Kidney (tissue), 14 donors: ENCODE measurements around the gene APEX1. TPM values are rescaled to one million over a fixed set of nuclear protein-coding genes. Genes with fewer than 3 reads are reported as not detected.
"Not testable (repeated sequence)": the region's sequence is repeated elsewhere in the genome, so short reads cannot be mapped to it uniquely, and the experiment has no call there.

Experiments used
- DNase-seq, 5 donors: peaks; one replicate each; pipeline ENCODE4 v3.0.0-alpha.2; 2013 to 2020
- FAIRE-seq: peaks from 2 replicates; lab custom pipeline; 2012; peaks lifted over from hg19 to GRCh38; lab: Jason Lieb, UNC
- H3K27ac ChIP-seq, 2 donors: one replicate each; pipeline ENCODE4 v1.7.0; 2013; ENCODE audit warnings: low read depth in 2 of 2, low read length in 2 of 2, inconsistent platforms in 1 of 2
- H3K27me3 ChIP-seq: one replicate; pipeline ENCODE4 v1.7.1; 2013; ENCODE audit warnings: low read length, inconsistent platforms; ENCODE audit not compliant: control insufficient read depth, insufficient read depth
- H3K36me3 ChIP-seq, 3 donors: one replicate each; pipeline versions ENCODE4 v1.7.0 to v1.7.1; 2013; ENCODE audit warnings: low read length in 3 of 3, control low read depth in 1 of 3, inconsistent platforms in 1 of 3; ENCODE audit not compliant: insufficient read depth in 3 of 3, control insufficient read depth in 2 of 3
- H3K4me1 ChIP-seq, 3 donors: one replicate each; pipeline versions ENCODE4 v1.7.0 to v1.7.1; 2013; ENCODE audit warnings: low read length in 3 of 3, inconsistent platforms in 1 of 3, low read depth in 1 of 3; ENCODE audit not compliant: control insufficient read depth in 2 of 3, insufficient read depth in 2 of 3
- H3K4me3 ChIP-seq, 3 donors: one replicate each; pipeline versions ENCODE4 v1.7.0 to v1.8.1; 2013; ENCODE audit warnings: low read length in 3 of 3, control low read depth in 1 of 3, inconsistent platforms in 1 of 3
- H3K9ac ChIP-seq, 3 donors: one replicate each; pipeline versions ENCODE4 v1.7.0 to v1.7.1; 2013; ENCODE audit warnings: low read length in 3 of 3, control low read depth in 1 of 3, inconsistent platforms in 1 of 3
- H3K9me3 ChIP-seq, 3 donors: one replicate each; pipeline versions ENCODE4 v1.7.0 to v1.7.1; 2013; ENCODE audit warnings: low read length in 3 of 3, control low read depth in 1 of 3, inconsistent platforms in 1 of 3; ENCODE audit not compliant: control insufficient read depth in 2 of 3, insufficient read depth in 1 of 3
- intact Hi-C: fragments of 100-400 bp; cut with DNase I; formaldehyde crosslinking; loops from one replicate; pipeline ENCODE4 v1.11.1; 2022
- polyA plus RNA-seq: library from polyadenylated mRNA; stranded (reverse); fragments of 350-450 nt; fragmentation: Illumina TruSeq; extraction: RNeasy Lipid Tissue Mini Kit (QIAGEN cat#74804); gene quantifications from one replicate; pipeline ENCODE4 v1.2.3, GENCODE V29; 2014; ENCODE audit warnings: low read depth, low replicate concordance; ENCODE audit not compliant: insufficient read depth
- total RNA-seq: library from RNA; stranded (reverse); fragmentation: NEBNext Ultra II Directional; extraction: Animal tissue kit (Norgen Biotek cat#: 25700); gene quantifications from one replicate; pipeline ENCODE4 v1.2.1, GENCODE V29; 2021
- TF ChIP-seq, protein P1 (sequence below): IDR thresholded peaks from 3 replicates; pipeline ENCODE4 v1.5.1; 2012; ENCODE audit warnings: mild to moderate bottlenecking, moderate library complexity, borderline replicate concordance; ENCODE audit not compliant: insufficient read depth; ENCODE audit errors: extremely low read depth
- donor health status: control.
- donor health status: control.
- donor health status: control.
- donor health status: control.
- donor health status: control.
- donor health status: DM: yes; HTN: yes; CAD: no.
- donor health status: Normal renal cell carcinoma (clear cell type).

Gene APEX1
- total and polyA plus RNA-seq, 2 donors from 2014 or later: 109 to 119 TPM

DNA sequence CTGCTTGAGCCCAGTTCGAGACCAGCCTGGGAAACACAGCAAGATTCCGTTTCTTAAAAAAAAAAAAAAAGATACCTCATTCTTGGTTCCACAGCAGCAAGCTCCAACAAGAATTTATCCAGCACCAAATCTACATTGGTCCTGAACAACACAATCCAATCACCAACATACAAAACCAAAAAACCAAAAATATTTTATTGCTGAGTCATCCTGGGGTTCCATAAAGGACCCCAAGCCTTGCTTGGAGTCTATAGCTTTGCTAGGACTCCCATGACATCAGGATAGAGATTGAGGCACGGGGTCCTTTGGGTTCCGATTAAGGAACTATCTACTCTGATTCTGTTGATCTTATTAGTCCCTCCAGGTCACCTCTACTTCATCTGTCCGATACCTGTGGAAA lies 8.1 kb upstream of the APEX1 start:
- Histone ChIP-seq H3K4me3 (no peak overlapping the region), H3K36me3 (peaks cover 12 to 53% (median 32%) of the 10 kb centered on the region in 3 donors), H3K9me3 (no peaks in the 10 kb centered on the region), H3K9ac (no peak overlapping the region), H3K4me1 (no peaks in the 10 kb centered on the region), H3K27ac (no peak overlapping the region), H3K27me3 (no peaks in the 10 kb centered on the region)
- no peak for FAIRE-seq
- no peak for DNase-seq
- intact Hi-C loops: no loop called here
- TF ChIP-seq, protein P1, sequence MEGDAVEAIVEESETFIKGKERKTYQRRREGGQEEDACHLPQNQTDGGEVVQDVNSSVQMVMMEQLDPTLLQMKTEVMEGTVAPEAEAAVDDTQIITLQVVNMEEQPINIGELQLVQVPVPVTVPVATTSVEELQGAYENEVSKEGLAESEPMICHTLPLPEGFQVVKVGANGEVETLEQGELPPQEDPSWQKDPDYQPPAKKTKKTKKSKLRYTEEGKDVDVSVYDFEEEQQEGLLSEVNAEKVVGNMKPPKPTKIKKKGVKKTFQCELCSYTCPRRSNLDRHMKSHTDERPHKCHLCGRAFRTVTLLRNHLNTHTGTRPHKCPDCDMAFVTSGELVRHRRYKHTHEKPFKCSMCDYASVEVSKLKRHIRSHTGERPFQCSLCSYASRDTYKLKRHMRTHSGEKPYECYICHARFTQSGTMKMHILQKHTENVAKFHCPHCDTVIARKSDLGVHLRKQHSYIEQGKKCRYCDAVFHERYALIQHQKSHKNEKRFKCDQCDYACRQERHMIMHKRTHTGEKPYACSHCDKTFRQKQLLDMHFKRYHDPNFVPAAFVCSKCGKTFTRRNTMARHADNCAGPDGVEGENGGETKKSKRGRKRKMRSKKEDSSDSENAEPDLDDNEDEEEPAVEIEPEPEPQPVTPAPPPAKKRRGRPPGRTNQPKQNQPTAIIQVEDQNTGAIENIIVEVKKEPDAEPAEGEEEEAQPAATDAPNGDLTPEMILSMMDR: no peak

DNA sequence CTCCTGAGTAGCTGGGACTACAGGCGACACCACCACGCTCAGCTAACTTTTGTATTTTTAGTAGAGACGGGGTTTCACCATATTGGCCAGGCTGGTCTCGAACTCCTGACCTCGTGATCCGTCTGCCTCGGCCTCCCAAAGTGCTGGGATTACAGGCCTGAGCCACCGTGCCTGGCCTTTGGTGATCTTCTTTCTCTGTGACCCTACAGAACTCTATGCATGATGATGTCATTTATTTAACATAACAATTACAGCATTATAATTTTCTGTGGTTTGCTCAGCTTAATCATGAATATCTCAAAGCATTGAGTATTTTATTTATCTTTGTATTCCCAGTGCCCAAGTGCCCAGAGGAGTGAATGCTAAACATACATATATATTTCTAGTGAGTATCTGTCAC lies 2.2 kb upstream of the APEX1 start:
- H3K4me3 ChIP-seq, DNase-seq, H3K27me3 ChIP-seq, H3K9me3 ChIP-seq, FAIRE-seq, H3K4me1 ChIP-seq, intact Hi-C loops, H3K9ac ChIP-seq, H3K27ac ChIP-seq: not testable (repeated sequence)
- peaks cover 18 to 57% (median 31%) of the 10 kb centered on the region in 3 donors for H3K36me3 ChIP-seq

DNA sequence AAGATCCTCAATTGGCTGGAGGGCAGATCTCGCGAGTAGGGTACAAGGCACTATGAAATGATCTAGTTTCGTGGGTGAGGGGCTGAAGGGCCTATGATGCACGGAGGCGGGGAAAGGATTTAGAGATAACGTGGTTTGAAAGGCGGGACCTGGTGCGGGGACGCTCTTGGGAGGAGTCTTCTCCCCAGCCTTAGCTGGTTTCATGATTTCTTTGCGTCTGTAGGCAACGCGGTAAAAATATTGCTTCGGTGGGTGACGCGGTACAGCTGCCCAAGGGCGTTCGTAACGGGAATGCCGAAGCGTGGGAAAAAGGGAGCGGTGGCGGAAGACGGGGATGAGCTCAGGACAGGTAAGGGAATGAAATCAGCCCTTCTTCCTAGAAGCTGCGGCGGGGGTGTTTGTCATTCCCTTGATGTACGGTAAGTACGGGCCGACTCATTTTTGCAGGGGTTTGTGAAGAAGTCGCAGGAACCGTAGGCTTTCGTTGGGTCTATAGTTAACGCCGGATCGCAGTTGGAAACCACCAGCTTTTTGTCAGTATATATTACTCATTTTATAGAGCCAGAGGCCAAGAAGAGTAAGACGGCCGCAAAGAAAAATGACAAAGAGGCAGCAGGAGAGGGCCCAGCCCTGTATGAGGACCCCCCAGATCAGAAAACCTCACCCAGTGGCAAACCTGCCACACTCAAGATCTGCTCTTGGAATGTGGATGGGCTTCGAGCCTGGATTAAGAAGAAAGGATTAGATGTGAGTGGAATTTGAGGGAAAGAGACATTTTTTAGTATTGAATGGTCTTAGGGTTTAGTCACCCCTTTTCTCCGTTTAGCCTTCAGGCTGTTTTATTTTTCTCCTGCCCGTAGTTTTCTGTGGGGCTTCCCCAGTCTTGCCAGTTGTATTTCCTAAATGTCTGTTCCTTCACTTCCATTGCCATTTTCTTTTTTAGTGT lies 602 bp downstream of the APEX1 start:
- intact Hi-C loops: no loop called here
- TF ChIP-seq, protein P1: no peak
- FAIRE-seq (no peak), DNase-seq (peak in 1 of 5 donors; percentile 8)
- H3K27me3 ChIP-seq: no peaks in the 10 kb centered on the region
- peaks cover 9 to 50% (median 29%) of the 10 kb centered on the region in 3 donors for H3K36me3 ChIP-seq
- peak overlapping the region; percentile 55 to 92 (median 87) for H3K9ac ChIP-seq
- peak overlapping the region; percentile 88 to 97 for H3K27ac ChIP-seq
- no peaks in the 10 kb centered on the region for H3K9me3 ChIP-seq
- peak overlapping the region; percentile 76 to 98 (median 87) for H3K4me3 ChIP-seq
- H3K4me1 ChIP-seq: peaks cover 3 to 18% (median 17%) of the 10 kb centered on the region in 3 donors

DNA sequence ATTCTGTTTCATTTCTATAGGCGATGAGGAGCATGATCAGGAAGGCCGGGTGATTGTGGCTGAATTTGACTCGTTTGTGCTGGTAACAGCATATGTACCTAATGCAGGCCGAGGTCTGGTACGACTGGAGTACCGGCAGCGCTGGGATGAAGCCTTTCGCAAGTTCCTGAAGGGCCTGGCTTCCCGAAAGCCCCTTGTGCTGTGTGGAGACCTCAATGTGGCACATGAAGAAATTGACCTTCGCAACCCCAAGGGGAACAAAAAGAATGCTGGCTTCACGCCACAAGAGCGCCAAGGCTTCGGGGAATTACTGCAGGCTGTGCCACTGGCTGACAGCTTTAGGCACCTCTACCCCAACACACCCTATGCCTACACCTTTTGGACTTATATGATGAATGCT lies 1.9 kb downstream of the APEX1 start:
- H3K9ac ChIP-seq: no peak overlapping the region
- no peak for DNase-seq
- no peak overlapping the region for H3K27ac ChIP-seq
- intact Hi-C loops: no loop called here
- no peak overlapping the region for H3K4me3 ChIP-seq
- TF ChIP-seq, protein P1: no peak
- FAIRE-seq: no peak
- H3K27me3 ChIP-seq: no peaks in the 10 kb centered on the region
- peaks cover 9 to 45% (median 24%) of the 10 kb centered on the region in 3 donors for H3K36me3 ChIP-seq
- no peaks in the 10 kb centered on the region for H3K9me3 ChIP-seq
- H3K4me1 ChIP-seq: peaks cover 3 to 19% (median 18%) of the 10 kb centered on the region in 3 donors
